Measurements from ENCODE around the gene HYAL2.

Gene HYAL2

DNA sequence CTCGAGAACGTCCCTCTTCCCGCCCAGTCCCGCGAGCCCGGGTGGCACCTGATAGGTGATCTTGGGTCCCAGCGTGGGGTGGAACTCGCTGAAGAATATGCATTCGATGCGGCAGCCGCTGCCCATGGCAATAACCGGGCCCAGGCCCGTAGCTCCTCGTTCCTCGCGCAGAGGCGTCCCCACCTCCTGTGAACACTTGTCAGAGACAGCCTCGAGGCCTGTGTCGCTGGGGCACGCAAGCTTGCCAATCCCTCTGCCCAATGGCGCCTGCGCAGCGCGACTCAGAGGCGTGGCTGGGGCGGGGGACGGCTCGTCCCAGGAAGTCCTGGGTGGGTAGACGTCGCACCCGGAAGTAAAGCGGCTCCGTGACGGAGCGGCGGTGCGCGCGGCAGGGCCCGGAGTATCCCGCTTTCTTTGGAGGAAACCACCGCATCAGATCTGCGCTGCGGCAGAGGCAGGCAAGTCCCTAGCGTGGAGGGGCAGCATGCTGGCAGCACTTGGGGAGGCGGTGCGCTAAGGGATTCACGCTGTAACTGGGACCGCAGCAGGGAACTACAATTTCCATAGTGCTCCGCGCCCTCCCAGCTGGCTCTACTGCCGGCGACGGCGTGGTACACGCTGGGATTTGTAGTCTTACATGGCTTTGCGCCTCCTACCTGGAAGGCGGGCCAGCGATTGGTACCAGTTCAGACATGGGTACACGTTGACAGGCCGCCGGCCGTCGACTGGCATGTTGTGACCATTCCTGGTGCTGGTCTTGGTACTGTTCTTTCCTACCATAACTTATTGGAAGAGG, 28.2 kb upstream of the HYAL2 start, which contains the start of the genes CYB561D2 and NPRL2:
Gene CYB561D2, plus strand, starts transcription at position 336 of the 796 bp plus-strand sequence. CDS start 572 bp downstream, outside the sequence.
Gene NPRL2, minus strand, starts transcription at position 249 of the 796 bp plus-strand sequence. Its CDS starts 123 bp downstream, at position 126.
- DNase-seq: peak; percentile 98

DNA sequence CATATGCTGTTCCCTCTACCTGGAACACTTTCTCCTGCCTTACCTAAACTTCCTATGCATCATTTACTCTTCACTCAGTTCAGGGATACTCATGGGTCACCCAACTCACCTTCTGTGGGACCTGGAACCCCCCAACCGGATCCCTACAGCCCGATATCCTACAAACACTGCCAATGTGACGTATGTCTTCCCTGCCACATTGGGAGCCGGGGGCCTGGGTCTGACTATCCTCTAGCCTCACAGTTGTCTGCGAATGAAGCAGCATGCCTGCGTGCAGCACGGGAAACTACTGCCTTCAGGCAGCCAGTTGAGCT, 27.6 kb upstream of the HYAL2 start:
- no peak for DNase-seq

DNA sequence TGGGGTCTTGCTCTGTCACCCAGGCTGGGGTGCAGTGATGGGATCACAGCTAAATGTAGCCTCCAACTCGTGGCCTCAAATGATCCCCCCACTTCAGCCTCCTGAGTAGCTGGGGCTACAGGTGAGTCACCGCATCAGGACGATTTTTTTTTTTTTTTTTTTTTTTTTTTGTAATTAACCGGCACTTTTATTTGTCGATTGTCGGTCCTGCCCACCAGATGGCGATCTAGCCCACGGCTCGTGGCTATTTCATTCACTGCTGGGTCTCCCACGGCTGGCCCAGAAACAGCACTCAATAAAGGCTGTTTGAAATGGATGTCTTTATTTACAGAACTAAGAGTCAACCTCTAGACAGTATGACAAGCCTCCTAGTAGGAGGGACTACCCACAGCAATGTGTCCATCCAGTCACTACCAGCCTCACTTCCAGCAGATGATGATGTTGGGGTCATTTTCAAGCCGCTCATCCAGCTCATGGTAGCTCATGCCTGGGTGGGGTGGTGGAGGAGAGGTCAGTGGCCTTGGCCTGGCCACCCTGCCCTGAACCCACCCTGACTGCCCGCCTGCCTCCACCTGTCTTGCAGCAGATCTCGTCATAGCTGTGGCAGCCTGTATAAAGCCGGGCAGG, 24.8 kb upstream of the HYAL2 start:
- peak; percentile 56 for DNase-seq

GRCh38 chr3:50345586-50346234, 23.2 kb upstream of the HYAL2 start, which contains the start of gene ZMYND10:
ZMYND10 (minus strand) TSS chr3:50345732; CDS start chr3:50345579, 153 bp downstream.
- DNase-seq: no peak

- DNase-seq: no peak
Observed at GRCh38 chr3:50345008-50345407, 22.5 kb upstream of the HYAL2 start.

- no peak for DNase-seq
Observed at GRCh38 chr3:50342813-50343633, 20.5 kb upstream of the HYAL2 start.

DNA sequence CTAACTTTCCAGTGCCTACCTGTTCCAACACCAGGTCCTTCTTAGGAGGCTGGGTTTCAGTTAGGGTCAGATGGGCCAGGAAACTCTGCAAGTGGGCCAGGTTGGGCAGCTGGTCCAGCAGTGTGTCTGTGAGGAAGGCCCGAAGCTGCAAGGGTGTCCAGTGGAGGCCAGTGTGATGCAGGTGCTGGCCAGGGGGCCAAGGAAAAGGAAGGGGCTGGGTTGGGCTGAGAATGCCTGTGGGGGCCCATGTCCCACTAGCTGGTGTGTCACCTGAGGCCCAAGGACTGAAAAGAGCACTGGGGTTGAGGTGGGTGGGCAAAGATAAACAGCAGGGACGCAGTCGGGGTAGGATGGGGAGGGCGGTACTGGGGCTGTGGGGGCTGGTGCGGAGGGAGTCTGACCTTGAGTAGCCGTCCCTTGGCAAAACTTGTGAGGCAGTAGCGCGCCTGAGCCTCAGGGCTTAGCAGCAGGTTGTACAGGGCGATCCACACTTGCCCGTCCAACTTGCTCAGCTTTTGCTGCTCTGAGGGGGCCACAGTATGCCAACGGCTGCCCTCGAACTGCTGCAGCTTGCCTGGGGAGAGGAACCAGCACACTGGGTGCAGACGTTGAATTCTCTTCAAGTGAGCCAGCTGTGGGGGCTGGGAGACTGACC, 19.6 kb upstream of the HYAL2 start:
- no peak for DNase-seq

GRCh38 chr3:50341537-50341936, 19.0 kb upstream of the HYAL2 start:
- DNase-seq: no peak

- DNase-seq: no peak
Observed at GRCh38 chr3:50340448-50341329, 18.1 kb upstream of the HYAL2 start, which contains the start of gene RASSF1. RASSF1 (minus strand) TSS chr3:50340836; CDS start chr3:50340805, 31 bp downstream.

DNA sequence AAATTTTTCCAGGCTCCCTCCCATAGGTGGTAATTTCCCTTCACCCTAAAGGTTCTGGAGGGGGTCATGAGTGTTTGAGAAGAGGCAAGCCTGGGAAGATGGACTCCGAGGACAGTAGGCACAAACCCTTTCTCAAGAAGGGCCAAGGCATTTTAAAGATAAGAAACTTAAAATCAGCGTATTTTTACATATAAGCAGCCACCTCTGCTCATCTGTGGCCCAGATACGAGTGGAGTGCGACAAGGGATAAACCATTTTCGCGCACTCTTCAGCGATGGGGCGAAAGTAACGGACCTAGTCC, 17.6 kb upstream of the HYAL2 start:
- no peak for DNase-seq

DNA sequence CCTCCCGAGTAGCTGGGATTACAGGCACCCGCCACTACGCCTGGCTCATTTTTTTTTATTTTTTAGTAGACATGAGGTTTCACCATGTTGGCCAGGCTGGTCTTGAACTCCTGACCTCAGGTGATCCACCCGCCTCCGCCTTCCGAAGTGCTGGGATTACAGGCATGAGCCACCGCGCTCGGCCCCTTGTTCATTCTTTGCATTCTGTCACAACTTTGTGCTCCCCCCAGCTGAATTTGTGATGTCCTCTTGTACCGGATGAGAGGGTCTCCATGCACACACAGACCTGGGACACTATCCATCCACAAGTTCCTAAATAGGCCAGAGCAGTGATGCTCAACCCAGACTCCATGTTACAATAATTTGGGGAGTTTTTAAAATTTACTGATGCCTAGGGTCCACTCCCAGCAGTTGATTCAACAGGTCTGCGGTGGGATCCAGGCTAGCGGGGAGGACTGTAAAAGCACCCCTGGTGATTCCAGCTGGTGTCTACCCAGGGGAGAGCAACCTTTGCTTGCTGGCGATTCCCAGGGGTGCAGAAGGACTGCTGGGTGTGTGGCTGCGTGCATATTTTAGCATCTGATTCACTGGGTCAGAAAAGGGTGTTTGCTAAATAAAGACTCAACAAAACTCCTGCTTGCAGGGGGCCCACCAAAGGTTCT, 17.1 kb upstream of the HYAL2 start:
- DNase-seq: no peak

DNA sequence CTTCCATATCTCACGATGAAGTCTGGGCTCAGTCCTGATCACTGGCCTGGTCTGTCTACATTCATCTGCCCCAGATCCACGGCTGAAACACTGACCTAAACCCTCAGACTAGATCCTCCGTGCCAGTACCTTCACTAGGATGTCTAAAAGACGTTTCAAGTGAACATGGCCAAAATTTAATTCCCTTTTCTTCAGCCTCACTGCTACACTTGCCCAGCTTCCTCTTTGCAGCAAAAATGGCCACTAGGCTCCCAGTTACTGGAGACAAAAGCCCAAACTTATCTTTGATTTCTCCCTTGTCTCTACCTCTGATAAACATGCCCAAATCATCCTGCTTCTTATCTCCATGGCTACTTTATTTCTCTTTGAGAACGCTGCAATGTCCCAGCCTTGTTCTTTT, 16.4 kb upstream of the HYAL2 start:
- no peak for DNase-seq

- DNase-seq: peak; percentile 94
Observed at GRCh38 chr3:50337175-50337861, 14.8 kb upstream of the HYAL2 start.

- no peak for DNase-seq
Observed at GRCh38 chr3:50336452-50337174, 14.1 kb upstream of the HYAL2 start.

GRCh38 chr3:50334339-50335075, 12.0 kb upstream of the HYAL2 start:
- DNase-seq: no peak

DNA sequence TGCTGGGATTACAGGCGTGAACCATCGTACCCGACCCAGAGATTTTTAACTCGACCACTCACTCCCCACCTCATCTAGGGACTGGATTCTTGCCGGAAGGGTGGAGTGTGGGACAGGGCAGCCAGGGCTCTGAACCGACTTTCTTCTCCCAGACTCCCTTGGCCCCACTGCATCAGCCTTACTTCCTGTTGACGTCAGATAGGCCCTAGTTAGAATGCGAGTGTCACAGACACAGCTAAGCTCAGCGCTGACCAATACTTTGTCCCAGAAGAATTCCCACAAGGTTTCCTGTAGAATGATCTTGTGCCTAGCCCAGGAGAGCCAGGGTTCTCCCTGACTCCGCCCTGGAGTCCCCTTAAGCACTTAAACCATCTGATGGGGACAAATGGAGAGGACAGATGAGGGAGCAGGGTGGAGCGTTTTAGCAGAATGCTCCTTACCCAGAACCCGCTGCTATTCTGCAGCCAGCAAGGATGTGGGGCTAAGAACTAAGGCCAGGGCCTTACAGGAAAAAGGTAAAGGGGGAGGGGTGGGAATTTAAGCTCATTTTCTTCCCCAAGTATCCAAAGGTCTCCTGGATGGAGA, 11.3 kb upstream of the HYAL2 start:
- DNase-seq: no peak

- DNase-seq: no peak
Observed at GRCh38 chr3:50331364-50331907, 8.9 kb upstream of the HYAL2 start.

DNA sequence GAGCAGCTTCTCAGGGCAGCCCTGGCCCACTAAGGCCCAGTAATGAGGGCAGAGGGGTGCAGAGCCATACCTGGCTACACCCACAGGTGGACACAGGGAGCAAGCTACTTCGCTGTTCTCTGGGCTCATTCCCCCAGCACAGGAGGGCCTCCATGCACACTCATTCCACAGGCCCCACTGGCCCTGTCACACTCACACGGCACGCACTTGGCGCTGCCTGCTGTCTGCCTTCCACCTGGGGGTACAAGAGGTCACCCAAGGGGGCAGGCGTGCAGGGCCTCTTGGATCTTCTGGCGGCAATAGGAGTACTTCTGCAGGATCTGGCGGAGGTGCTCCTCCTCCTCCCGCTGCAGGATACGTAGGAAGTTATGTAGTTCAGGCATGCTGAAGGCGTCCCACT, 7.8 kb upstream of the HYAL2 start:
- no peak for DNase-seq
